ENCODE measurements around the gene RBM14.
"Not testable (repeated sequence)": the region's sequence is repeated elsewhere in the genome, so short reads cannot be mapped to it uniquely, and the experiment has no call there.

Gene RBM14

GRCh38 chr11:66600219-66600618 lies 16.2 kb upstream of the RBM14 start:
- DNase-seq: no peak

GRCh38 chr11:66600631-66601233 lies 15.7 kb upstream of the RBM14 start:
- no peak for DNase-seq

GRCh38 chr11:66603072-66603471 lies 13.4 kb upstream of the RBM14 start:
- no peak for DNase-seq

- no peak for DNase-seq
Observed at GRCh38 chr11:66604155-66604554, 12.3 kb upstream of the RBM14 start.

- not testable (repeated sequence) for DNase-seq
Observed at GRCh38 chr11:66606608-66607007, 9.8 kb upstream of the RBM14 start.

GRCh38 chr11:66607126-66607834 lies 9.2 kb upstream of the RBM14 start:
- no peak for DNase-seq

GRCh38 chr11:66609721-66610617 lies 6.5 kb upstream of the RBM14 start:
- no peak for DNase-seq

- no peak for DNase-seq
Observed at GRCh38 chr11:66612458-66612857, 4.0 kb upstream of the RBM14 start.

- DNase-seq: no peak
Observed at GRCh38 chr11:66614073-66614472, 2.4 kb upstream of the RBM14 start.

GRCh38 chr11:66617155-66617834 lies 865 bp downstream of the RBM14 start:
- DNase-seq: no peak

GRCh38 chr11:66619080-66619554 lies 2.7 kb downstream of the RBM14 start:
- no peak for DNase-seq

- no peak for DNase-seq
Observed at GRCh38 chr11:66624450-66624849, 8.0 kb downstream of the RBM14 start.

GRCh38 chr11:66625041-66625751 lies 8.8 kb downstream of the RBM14 start:
- no peak for DNase-seq

- DNase-seq: no peak
Observed at GRCh38 chr11:66625752-66626149, 9.3 kb downstream of the RBM14 start.

- DNase-seq: no peak
Observed at GRCh38 chr11:66626382-66626781, 10.0 kb downstream of the RBM14 start.

- DNase-seq: no peak
Observed at GRCh38 chr11:66626926-66627325, 10.5 kb downstream of the RBM14 start.

GRCh38 chr11:66628061-66628603 lies 11.7 kb downstream of the RBM14 start:
- no peak for DNase-seq

GRCh38 chr11:66629356-66629755 lies 12.9 kb downstream of the RBM14 start:
- DNase-seq: no peak

- no peak for DNase-seq
Observed at GRCh38 chr11:66631883-66632282, 15.5 kb downstream of the RBM14 start.

- no peak for DNase-seq
Observed at GRCh38 chr11:66632952-66633351, 16.5 kb downstream of the RBM14 start.

- DNase-seq: no peak
Observed at GRCh38 chr11:66636411-66636810, 20.0 kb downstream of the RBM14 start.

- DNase-seq: no peak
Observed at GRCh38 chr11:66637557-66638176, 21.2 kb downstream of the RBM14 start.

Measured in RPMI8226 (cell line).